ENCODE data around the gene ZNF710. TPM values are rescaled to one million over a fixed set of nuclear protein-coding genes. Genes with fewer than 3 reads are reported as not detected.
"Not testable (repeated sequence)": the region's sequence is repeated elsewhere in the genome, so short reads cannot be mapped to it uniquely, and the experiment has no call there.

The ZNF710 gene
- total and polyA plus RNA-seq, 10 donors = 12.5 to 66.4 (median 30.2) TPM

GRCh38 chr15:90106522-90107117 is 105.5 kb downstream of the ZNF710 start:
- 83 to 88% (median 84%) methylated on average over 7 of the region's 7 CpGs for WGBS, 5 donors
- Histone ChIP-seq H3K4me3 (no peak overlapping the region), H3K27ac (no peak overlapping the region), H3K4me1 (peaks cover 0 to 14% (median 7%) of the 10 kb centered on the region in 6 donors), H3K36me3 (no peaks in the 10 kb centered on the region), H3K27me3 (replicated peaks in 1 of 7) (no peaks in the 10 kb centered on the region), H3K9me3 (no peaks in the 10 kb centered on the region)
- DNase-seq = peak; percentile 43
- intact Hi-C loops (cut with DNase I; ENCODE audit: low total_unique reads) = no loop called here
- TF ChIP-seq POLR2A (IDR thresholded peaks at IDR 0.05) = no peak
- TF ChIP-seq POLR2AphosphoS5 (IDR thresholded peaks at IDR 0.05) = no peak
- TF ChIP-seq CTCF (IDR thresholded peaks at IDR 0.05 in 8 of 11, conservative IDR thresholded peaks at IDR 0.05 in 3 of 11) = no peak

GRCh38 chr15:90108038-90108437 is 106.9 kb downstream of the ZNF710 start:
- DNase-seq; H3K27me3 ChIP-seq (replicated peaks in 1 of 7): not testable (repeated sequence)

GRCh38 chr15:90109163-90109751 is 108.1 kb downstream of the ZNF710 start:
- 64 to 86% (median 74%) methylated on average over 3 of the region's 3 CpGs for WGBS, 5 donors
- H3K27ac ChIP-seq; H3K4me3 ChIP-seq; H3K36me3 ChIP-seq; H3K9me3 ChIP-seq; H3K27me3 ChIP-seq (replicated peaks in 1 of 7); DNase-seq; intact Hi-C loops (cut with DNase I; ENCODE audit: low total_unique reads); H3K4me1 ChIP-seq: not testable (repeated sequence)

More at GRCh38 chr15:90108038-90108437, 106.9 kb downstream of the ZNF710 start:
- H3K27ac ChIP-seq; H3K4me1 ChIP-seq; intact Hi-C loops (cut with DNase I; ENCODE audit: low total_unique reads); H3K36me3 ChIP-seq; H3K9me3 ChIP-seq; H3K4me3 ChIP-seq: not testable (repeated sequence)
- WGBS, 5 donors = 88 to 97% (median 93%) methylated on average over 5 of the region's 5 CpGs

DNA sequence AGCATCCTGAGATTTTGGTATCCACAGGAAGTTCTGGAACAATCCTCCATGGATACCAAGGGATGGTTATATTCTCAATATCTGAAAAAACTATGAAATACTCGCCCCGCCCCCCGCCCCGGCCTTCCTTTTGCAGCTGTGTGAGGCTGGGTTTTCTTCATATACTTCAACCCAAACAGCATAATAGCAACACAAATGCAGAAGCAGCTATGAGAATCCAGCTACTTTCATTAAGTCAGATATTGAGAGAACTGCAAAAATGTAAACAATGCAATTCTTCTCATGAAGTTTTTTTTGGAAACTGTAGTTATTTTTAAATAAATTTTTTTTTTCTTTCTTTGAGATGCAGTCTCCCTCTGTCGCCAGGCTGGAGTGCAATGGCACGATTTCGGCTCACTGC is 112.0 kb downstream of the ZNF710 start:
- Histone ChIP-seq H3K4me1 (no peaks in the 10 kb centered on the region), H3K27me3 (replicated peaks in 1 of 7) (no peaks in the 10 kb centered on the region), H3K9me3 (peaks cover 4 to 27% (median 20%) of the 10 kb centered on the region in 8 donors), H3K4me3 (no peak overlapping the region), H3K27ac (no peak overlapping the region), H3K36me3 (no peaks in the 10 kb centered on the region)
- TF ChIP-seq CTCF (IDR thresholded peaks at IDR 0.05 in 8 of 11, conservative IDR thresholded peaks at IDR 0.05 in 3 of 11) (no peak), POLR2AphosphoS5 (IDR thresholded peaks at IDR 0.05) (no peak), POLR2A (IDR thresholded peaks at IDR 0.05) (no peak)
- DNase-seq = no peak
- intact Hi-C loops (cut with DNase I; ENCODE audit: low total_unique reads) = no loop called here
- 69 to 85% (median 71%) methylated on average over 7 of the region's 7 CpGs for WGBS, 5 donors

- Histone ChIP-seq H3K27me3 (replicated peaks in 1 of 7) (no peaks in the 10 kb centered on the region), H3K9me3 (peaks cover 4 to 27% (median 20%) of the 10 kb centered on the region in 8 donors), H3K4me3 (no peak overlapping the region), H3K27ac (no peak overlapping the region), H3K4me1 (no peaks in the 10 kb centered on the region), H3K36me3 (no peaks in the 10 kb centered on the region)
- intact Hi-C loops (cut with DNase I; ENCODE audit: low total_unique reads) = no loop called here
- 54 to 80% (median 73%) methylated on average over 2 of the region's 2 CpGs for WGBS, 5 donors
- DNase-seq = peak; percentile 4
- no peak for TF ChIP-seq POLR2AphosphoS5 (IDR thresholded peaks at IDR 0.05)
- TF ChIP-seq CTCF (IDR thresholded peaks at IDR 0.05 in 8 of 11, conservative IDR thresholded peaks at IDR 0.05 in 3 of 11) = no peak
- TF ChIP-seq POLR2A (IDR thresholded peaks at IDR 0.05) = no peak
Observed at GRCh38 chr15:90114451-90114901, 113.4 kb downstream of the ZNF710 start.
